GM18868 (cell line): Measurements from ENCODE around the gene UBASH3B.
"Not testable (repeated sequence)": the region's sequence is repeated elsewhere in the genome, so short reads cannot be mapped to it uniquely, and the experiment has no call there.

ENCODE experiments used
- ATAC-seq: cut with Tn5 transposase; IDR thresholded peaks from one replicate; pipeline ENCODE4 v1.9.1; 2021; ENCODE audit warnings: mild to moderate bottlenecking, moderate library complexity; ENCODE audit not compliant: unreplicated experiment

Gene UBASH3B

DNA sequence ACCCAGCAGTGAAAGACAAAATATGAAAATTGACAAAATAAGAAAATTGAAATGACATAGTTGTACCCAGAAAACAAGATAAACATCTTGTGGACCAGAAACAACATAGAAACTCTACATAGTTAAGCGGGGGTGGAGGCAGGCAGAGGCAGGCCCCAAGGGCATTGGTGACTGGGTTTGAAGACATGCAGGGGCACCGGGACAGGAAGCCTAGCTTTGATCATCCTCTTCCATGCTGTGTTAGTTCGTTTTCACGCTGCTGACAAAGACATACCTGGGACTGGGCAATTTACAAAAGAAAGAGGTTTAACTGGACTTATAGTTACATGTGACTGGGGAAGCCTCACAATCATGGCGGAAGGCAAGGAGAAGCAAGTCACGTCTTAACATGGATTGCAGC lies 149.3 kb downstream of the UBASH3B start:
- no peak for ATAC-seq

DNA sequence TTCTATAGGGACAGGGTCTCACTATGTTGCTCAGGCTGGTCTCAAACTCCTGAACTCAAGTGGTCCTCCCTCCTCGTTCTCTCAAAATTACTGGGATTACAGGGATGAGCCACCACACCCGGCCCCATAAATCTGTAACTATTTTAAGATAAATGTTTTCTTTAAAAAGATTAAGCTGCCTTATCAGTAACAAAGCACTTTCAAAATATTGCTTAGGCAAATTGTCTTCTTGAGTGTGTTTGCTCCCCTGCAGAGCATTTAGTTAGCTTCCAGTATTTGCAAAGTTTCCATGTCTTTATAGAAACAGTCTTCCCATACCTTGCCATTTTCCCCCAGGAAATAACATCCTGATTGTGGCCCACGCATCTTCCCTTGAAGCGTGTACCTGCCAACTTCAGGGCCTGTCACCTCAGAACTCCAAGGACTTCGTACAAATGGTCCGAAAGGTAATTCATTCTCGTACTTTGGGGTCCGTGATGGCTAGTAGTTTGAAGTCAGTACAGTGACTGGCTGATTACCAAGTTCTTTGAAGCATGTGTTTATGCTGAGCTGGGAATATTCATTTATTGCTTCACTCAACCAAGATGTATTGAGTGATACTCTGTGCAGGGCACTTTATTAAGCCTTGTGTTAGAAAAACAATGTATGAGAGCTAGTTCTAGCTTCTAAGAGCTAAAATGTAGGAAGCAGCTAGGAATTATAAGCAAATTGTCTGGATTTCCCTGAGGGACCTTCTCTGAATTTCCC lies 152.4 kb downstream of the UBASH3B start:
- ATAC-seq: no peak

GRCh38 chr11:122808478-122808869 lies 153.0 kb downstream of the UBASH3B start:
- ATAC-seq: peak; percentile 65

DNA sequence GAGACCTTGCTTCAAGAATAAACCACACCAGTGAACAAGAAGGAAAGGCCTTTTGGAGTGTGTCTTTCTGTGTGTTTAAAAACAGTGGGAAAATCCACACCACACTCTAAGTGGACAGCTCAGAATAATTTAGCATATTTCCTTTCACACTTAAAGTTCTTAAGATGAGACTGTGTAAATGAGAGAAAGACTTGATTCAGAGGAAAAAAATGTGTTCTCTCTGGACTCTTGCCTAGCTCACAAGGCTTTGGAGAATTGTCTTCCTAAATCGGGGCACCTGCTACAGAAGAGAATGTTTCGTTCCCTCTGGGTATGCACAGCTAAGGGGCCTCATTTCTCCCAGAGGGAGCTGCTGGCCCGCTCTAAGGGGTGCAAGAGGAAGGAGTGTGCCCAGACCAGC lies 154.3 kb downstream of the UBASH3B start:
- no peak for ATAC-seq

DNA sequence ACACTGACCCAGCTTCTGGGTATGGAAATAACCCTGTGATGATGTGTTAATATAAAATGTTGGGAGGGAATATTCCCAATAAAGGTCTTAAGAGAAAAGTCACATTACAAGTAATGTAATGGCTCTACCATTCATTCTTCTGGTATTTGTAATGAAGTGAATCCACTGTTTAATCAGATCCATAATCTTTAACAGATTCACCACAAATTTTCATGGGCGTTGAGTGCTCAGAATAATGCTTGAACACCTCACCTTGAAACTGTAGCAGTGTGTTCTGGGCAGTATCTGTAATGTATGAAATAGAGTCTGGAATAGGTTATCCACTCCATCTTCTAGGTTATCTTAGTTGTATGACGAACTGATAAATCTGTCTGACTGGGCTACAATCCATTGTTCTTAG lies 156.2 kb downstream of the UBASH3B start:
- no peak for ATAC-seq

DNA sequence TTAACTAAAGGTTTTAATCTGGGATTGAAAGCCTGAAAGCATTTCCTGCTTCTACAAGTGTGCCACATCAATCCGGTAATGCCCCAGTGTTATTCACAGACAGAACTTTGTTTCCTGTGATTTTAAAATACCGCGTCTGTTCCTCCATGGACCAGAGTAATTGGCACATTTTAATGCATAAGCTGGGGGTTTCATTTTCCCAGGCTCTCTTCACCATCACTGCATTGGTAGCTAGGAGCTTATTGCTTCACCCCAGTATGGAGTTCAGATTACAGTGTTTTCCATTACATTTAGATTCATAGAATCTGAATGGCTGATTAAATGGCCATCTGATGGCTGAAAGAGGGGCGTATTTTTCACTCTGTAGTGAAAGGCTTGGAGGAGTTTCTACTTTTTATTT lies 157.1 kb downstream of the UBASH3B start:
- ATAC-seq: no peak

DNA sequence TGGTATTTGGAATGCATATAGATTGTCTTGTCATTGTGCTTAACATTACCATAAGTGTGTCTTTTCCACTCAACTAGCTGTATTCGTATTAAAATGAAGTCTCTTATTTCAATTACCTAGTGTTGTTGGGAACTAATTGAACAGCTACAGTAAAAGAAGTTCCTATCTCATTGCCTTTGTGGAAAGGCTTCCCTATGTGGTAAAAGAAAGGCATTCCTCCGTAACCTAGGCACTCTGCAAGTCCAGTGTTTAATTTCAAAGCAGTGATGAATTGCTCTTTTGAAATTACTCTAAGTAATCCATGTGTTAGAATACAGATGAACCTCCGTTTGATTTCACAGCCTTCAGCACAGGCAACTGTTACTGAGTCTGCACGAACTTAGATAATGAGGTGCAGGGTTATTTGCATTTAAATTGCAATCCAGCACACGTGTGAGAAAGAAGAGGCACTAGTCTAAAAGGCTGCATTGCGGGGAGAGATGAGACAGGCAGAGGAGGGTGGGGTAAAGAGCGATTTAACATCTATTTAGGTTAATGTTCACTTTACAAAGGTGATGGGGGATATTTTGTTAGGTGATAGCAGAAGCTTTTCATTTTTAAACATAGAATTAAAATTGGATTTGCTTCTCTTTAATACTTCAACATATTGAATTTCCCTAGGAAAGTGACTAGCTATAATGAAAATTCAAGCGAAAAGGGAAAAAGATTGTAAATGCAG lies 157.8 kb downstream of the UBASH3B start:
- no peak for ATAC-seq

GRCh38 chr11:122813894-122814270 lies 158.4 kb downstream of the UBASH3B start:
- ATAC-seq: no peak

DNA sequence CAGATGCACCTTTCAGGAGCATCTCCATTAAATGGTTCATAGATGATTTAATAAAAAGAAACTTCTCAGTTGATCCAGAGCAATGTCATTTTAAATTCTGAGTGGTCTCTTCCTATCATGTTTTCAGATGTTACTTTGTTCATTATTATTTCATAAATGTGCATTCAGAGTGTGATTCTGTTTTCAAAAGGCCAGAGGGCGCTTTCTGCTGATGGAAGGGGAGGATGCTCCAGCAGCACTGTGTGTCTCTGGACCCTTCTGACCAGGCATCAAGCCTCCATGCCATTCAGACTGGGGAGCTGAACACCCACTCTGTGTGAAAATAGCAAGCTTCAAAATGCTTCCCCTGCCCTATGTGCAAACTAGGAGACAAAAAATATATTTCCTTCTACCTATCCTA lies 158.9 kb downstream of the UBASH3B start:
- ATAC-seq: no peak

DNA sequence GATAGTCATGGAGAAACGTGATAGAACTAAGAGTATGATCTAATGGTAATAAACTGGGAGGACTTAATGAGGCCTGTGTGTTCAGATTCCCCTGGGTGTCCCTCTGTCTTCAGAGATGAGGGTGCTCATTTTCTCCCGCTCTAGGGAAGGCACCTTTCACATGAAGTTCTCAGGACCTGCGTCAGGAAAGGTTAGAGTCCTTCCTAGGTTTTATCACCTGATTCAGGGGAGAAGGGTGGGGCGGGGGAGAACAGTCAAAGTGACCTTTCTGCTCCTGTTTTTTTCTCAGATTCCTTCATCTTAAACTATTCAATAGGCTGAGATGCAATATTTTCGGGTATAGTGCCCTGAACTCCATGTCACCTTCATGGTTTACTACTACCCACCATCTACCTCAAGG lies 160.4 kb downstream of the UBASH3B start:
- no peak for ATAC-seq

DNA sequence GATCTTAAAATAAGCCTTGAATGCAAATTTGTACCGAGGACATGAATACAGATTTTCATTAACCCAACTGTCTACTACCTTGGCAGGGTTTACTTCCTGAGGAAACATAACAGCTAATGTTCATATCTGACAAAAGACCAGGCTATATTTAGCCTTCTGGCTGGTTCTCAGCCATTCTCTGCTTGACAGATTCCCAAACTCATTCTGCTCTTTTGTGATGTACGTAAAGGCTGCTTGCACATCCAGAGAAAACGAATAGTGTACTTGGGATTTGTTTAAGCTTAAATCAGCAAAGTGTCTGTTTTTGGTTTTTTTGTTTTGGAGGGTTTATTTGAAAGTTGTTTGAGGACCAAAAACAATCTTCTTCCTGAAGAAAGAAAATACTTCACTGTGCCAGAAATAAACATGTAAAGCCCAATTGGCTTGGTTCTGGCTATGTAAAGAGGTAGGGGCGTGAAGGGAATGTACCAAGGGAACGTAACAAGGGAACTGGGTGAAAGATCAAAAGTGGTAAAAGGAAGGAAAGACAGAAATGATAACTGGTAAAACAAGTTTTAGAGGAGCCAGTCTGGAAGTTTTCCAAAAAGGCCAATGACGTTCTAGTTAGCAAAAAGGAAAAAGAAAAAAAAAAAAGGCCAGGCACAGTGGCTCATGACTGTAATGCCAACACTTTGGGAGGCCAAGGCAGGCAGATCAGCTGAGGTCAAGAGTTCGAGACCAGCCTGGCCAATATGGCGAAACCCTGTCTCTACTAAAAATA lies 161.4 kb downstream of the UBASH3B start:
- no peak for ATAC-seq

GRCh38 chr11:122820158-122820557 lies 164.6 kb downstream of the UBASH3B start:
- no peak for ATAC-seq

GRCh38 chr11:122821169-122821568 lies 165.6 kb downstream of the UBASH3B start:
- ATAC-seq: no peak

DNA sequence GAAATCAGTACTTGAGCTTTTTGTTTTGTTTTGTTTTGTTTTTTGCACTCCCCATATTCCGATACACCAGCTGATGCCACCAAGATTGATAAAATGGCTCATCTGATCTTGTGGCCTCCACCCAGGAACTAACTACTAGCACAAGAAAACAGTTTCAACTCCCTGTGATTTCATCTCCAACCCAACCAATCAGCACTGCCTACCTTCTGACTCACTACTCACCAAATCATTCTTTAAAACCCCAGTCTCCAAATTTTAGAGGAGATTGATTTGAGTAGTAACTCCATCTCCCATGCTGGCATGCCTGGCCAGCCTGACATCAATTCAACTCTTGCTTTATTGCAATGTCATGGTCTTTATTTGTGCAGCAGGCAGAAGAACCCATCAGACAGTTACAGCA lies 166.7 kb downstream of the UBASH3B start:
- no peak for ATAC-seq

- ATAC-seq: no peak
Measured at GRCh38 chr11:122823564-122823963, 168.0 kb downstream of the UBASH3B start.

DNA sequence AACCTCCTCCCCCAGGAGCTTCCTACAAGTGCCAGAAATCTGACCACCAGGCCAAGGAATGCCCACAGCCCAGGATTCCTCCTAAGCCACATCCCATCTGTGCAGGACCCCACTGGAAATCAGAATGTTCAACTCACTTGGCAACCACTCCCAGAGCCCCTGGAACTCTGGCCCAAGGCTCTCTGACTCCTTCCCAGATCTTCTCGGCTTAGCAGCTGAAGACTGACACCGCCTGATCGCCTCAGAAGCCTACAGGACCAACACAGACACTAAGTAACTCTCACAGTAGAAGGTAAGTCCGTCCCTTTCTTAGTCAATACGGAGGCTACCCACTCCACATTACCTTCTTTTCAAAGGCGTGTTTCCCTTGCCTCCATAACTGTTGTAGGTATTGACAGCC lies 173.8 kb downstream of the UBASH3B start:
- not testable (repeated sequence) for ATAC-seq

DNA sequence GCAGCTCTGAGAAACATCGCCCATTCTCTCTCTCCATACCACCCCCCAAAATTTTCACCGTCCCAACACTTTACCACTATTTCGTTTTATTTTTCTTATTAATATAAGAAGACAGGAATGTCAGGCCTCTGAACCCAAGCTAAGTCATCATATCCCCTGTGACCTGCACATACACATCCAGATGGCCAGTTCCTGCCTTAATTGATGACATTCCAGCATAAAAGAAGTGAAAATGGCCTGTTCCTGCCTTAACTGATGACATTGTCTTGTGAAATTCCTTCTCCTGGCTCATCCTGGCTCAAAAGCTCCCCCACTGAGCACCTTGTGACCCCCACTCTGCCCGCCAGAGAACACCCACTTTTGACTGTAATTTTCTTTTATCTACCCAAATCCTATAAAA lies 176.8 kb downstream of the UBASH3B start:
- ATAC-seq: not testable (repeated sequence)

GRCh38 chr11:122832721-122833470 lies 177.4 kb downstream of the UBASH3B start:
- no peak for ATAC-seq

DNA sequence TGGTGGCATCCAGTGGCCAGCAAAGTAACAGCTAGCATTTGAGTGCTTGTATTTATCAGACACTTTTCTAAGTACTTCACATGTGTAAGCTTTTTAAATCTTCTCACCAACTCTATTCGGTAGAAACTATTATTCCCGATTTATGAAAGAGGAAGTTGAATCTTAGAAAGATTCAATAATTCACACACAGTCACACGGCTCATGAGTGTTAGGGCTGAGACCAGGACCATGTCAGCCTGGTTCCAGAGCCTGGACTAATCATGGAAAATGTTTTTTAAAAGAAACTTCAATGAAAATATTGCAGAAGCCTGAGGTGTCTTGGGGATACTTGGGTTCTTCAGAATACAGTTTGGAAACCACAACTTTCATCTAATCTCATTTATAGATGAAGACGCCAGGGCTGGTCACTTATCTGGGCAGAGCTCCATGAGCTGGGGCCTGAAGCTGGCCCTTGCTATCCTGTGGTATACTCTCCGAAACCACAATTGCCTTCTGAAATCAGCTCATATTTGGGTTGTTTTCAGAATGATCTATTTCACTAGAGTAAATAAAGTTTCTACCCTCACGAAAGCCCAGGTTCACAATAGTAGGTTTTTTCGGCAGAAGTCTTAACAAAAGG lies 178.4 kb downstream of the UBASH3B start:
- ATAC-seq: no peak

- ATAC-seq: no peak
Measured at GRCh38 chr11:122836916-122837315, 181.4 kb downstream of the UBASH3B start.
